Transverse colon (tissue), 4 donors: ENCODE measurements around the gene GMIP. TPM values are rescaled to one million over a fixed set of nuclear protein-coding genes. Genes with fewer than 3 reads are reported as not detected.

Experiments
- DNase-seq: peaks from one replicate; pipeline ENCODE4 v3.0.0-alpha.2; 2019
- H3K27ac ChIP-seq, 4 donors: fragments of 200-600 bp; sonication (generic); 2 replicates each; pipeline ENCODE4 v1.5.1; 2016 to 2018; ENCODE audit warnings: inconsistent platforms in 4 of 4
- H3K27me3 ChIP-seq: fragments of 200-600 bp; sonication (generic); 2 replicates; pipeline ENCODE4 v1.5.1; 2017; ENCODE audit warnings: inconsistent platforms
- H3K36me3 ChIP-seq, 4 donors: fragments of 200-600 bp; sonication (generic); 2 replicates each; pipeline ENCODE4 v1.5.1; 2017 to 2019; ENCODE audit warnings: inconsistent platforms in 4 of 4
- H3K4me1 ChIP-seq, 4 donors: fragments of 200-600 bp; sonication (generic); 2 replicates each; pipeline ENCODE4 v1.5.1; 2017 to 2020; ENCODE audit warnings: inconsistent platforms in 4 of 4
- H3K4me3 ChIP-seq, 4 donors: fragments of 200-600 bp; sonication (generic); 1 replicate in 1 of 4; 2 replicates in 3 of 4; pipeline versions ENCODE4 v1.5.1 to v1.6.1; 2017 to 2019; ENCODE audit warnings: inconsistent platforms in 4 of 4
- H3K9me3 ChIP-seq, 2 donors: fragments of 200-600 bp; sonication (generic); 2 replicates each; pipeline ENCODE4 v1.5.1; 2017 to 2019; ENCODE audit warnings: inconsistent platforms in 2 of 2
- CTCF ChIP-seq, 5 experiments: fragments of 200-600 bp in 3 of 5; fragments of 450-650 bp in 2 of 5; sonication (generic) in 3 of 5; IDR thresholded peaks; 1 replicate in 2 of 5; 2 replicates in 3 of 5; pipeline ENCODE4 v1.5.1; 2016 to 2017; ENCODE audit warnings: antibody characterized with exemption in 5 of 5, inconsistent platforms in 3 of 5, mild to moderate bottlenecking in 2 of 5, moderate library complexity in 1 of 5
- EP300 ChIP-seq: sonication (generic); formaldehyde crosslinking; IDR thresholded peaks from one replicate; pipeline ENCODE4 v1.6.1; 2017; ENCODE audit warnings: antibody characterized with exemption, low read depth
- POLR2A ChIP-seq: fragments of 450-650 bp; IDR thresholded peaks from one replicate; pipeline ENCODE4 v1.6.1; 2016; ENCODE audit warnings: antibody characterized with exemption, mild to moderate bottlenecking, moderate library complexity
- POLR2AphosphoS5 ChIP-seq, 3 donors: sonication (generic); formaldehyde crosslinking; IDR thresholded peaks; one replicate each; pipeline ENCODE4 v1.6.1; 2016; ENCODE audit warnings: antibody characterized with exemption in 3 of 3
- WGBS, 2 donors: methylation state at CpG; one replicate each; pipeline ENCODE4 v1.1.5; 2018; ENCODE audit warnings: low coverage in 1 of 2; 5-methylcytosine and 5-hydroxymethylcytosine counted together
- in situ Hi-C, 4 donors: fragments of 200-750 bp; cut with MboI; loops; one replicate each; pipeline versions ENCODE4 v1.15.0 to v1.15.1; 2017; ENCODE audit warnings: low sequenced_read_pairs in 3 of 4, low pct_ligation_motif_present in 1 of 4, low pct_unique_long_range_greater_than_20kb in 1 of 4
- intact Hi-C: fragments of 100-400 bp; cut with DNase I; formaldehyde crosslinking; loops from one replicate; pipeline ENCODE4 v1.15.1; 2023; ENCODE audit warnings: low total_unique reads
- total RNA-seq, 4 donors: library from RNA; depleted of rRNA; stranded (reverse); fragments of >200 nt; gene quantifications; one replicate each; pipeline ENCODE4 v1.1.0, GENCODE V29; 2016

The GMIP gene
- total RNA-seq, 4 donors from 2014 or later: 17.3 to 84.9 (median 27.2) TPM

DNA sequence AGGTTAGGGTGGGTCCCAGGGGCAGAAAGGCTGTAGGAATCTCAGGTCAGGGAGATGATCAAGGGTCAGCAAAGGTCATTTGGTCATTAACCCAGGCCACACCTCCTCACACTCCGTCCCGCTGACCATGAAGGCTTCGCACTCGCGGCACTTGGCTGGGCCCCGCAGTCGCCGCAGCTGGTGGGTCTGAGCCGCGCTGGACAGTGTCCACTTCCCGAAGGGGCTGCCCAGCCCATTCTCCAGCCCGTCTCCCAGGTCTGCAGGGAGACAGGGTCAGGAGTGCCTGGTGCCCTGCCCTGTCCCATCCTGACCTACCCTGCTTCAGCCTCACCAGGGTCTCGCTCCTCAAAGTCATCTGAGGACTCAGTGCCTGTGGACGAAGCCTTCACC, 8.1 kb downstream of the GMIP start:
- H3K36me3 ChIP-seq: peaks cover 0 to 7% (median 0%) of the 10 kb centered on the region in 4 donors
- DNase-seq: no peak
- H3K4me1 ChIP-seq: no peaks in the 10 kb centered on the region
- in situ Hi-C loops: loop anchor here in 1 of 4 donors (25.0 kb wide), 1 partner anchor 98 kb away; the partner anchor contains the start of genes CILP2 and YJEFN3
- no peak overlapping the region for H3K27ac ChIP-seq
- TF ChIP-seq EP300 (no peak), CTCF (IDR thresholded peaks at IDR 0.05) (no peak), POLR2A (no peak), POLR2AphosphoS5 (IDR thresholded peaks at IDR 0.05) (no peak)
- no peaks in the 10 kb centered on the region for H3K9me3 ChIP-seq
- H3K27me3 ChIP-seq: no peaks in the 10 kb centered on the region
- H3K4me3 ChIP-seq: no peak overlapping the region
- WGBS, 2 donors: 92% methylated on average over 14 of the region's 14 CpGs; no CpG with 5 or more reads in 1 of the 2 donors
- intact Hi-C loops: no loop called here

GRCh38 chr19:19634516-19635312, 8.7 kb downstream of the GMIP start:
- H3K27ac ChIP-seq: no peak overlapping the region
- no peaks in the 10 kb centered on the region for H3K4me1 ChIP-seq
- H3K9me3 ChIP-seq: no peaks in the 10 kb centered on the region
- 70 to 93% methylated on average over 2 to 36 of the region's 36 CpGs for WGBS, 2 donors
- no peak for DNase-seq
- TF ChIP-seq EP300 (no peak), POLR2AphosphoS5 (IDR thresholded peaks at IDR 0.05) (no peak), CTCF (IDR thresholded peaks at IDR 0.05) (no peak), POLR2A (no peak)
- in situ Hi-C loops (loop anchor here in 1 of 4 donors (25.0 kb wide), 1 partner anchor 97 kb away; the partner anchor contains the start of genes CILP2 and YJEFN3), intact Hi-C loops (no loop called here)
- H3K27me3 ChIP-seq: no peaks in the 10 kb centered on the region
- peaks cover 0 to 7% (median 0%) of the 10 kb centered on the region in 4 donors for H3K36me3 ChIP-seq
- no peak overlapping the region for H3K4me3 ChIP-seq

- WGBS, 2 donors: 96 to 100% methylated on average over 2 to 22 of the region's 22 CpGs
- no peak overlapping the region for H3K4me3 ChIP-seq
- TF ChIP-seq CTCF (IDR thresholded peaks at IDR 0.05): no peak
- no peak for TF ChIP-seq EP300
- TF ChIP-seq POLR2AphosphoS5 (IDR thresholded peaks at IDR 0.05): no peak
- TF ChIP-seq POLR2A: no peak
- no peaks in the 10 kb centered on the region for H3K27me3 ChIP-seq
- no peak overlapping the region for H3K27ac ChIP-seq
- peaks cover 0 to under 1% (median under 1%) of the 10 kb centered on the region in 4 donors for H3K4me1 ChIP-seq
- H3K36me3 ChIP-seq: peaks cover 0 to 7% (median 0%) of the 10 kb centered on the region in 4 donors
- in situ Hi-C loops (loop anchor here in 1 of 4 donors (25.0 kb wide), 1 partner anchor 97 kb away; the partner anchor contains the start of genes CILP2 and YJEFN3), intact Hi-C loops (no loop called here)
- no peak for DNase-seq
- H3K9me3 ChIP-seq: no peaks in the 10 kb centered on the region
Measured at GRCh38 chr19:19633711-19634515, 9.5 kb downstream of the GMIP start.

GRCh38 chr19:19632661-19633060, 10.8 kb downstream of the GMIP start:
- Histone ChIP-seq H3K36me3 (peaks cover 0 to 7% (median 0%) of the 10 kb centered on the region in 4 donors), H3K4me1 (peaks cover 0 to 13% (median 8%) of the 10 kb centered on the region in 4 donors), H3K4me3 (no peak overlapping the region), H3K27ac (no peak overlapping the region), H3K9me3 (no peaks in the 10 kb centered on the region), H3K27me3 (no peaks in the 10 kb centered on the region)
- intact Hi-C loops: no loop called here
- DNase-seq: no peak
- TF ChIP-seq CTCF (IDR thresholded peaks at IDR 0.05): no peak
- TF ChIP-seq EP300: no peak
- no peak for TF ChIP-seq POLR2AphosphoS5 (IDR thresholded peaks at IDR 0.05)
- no peak for TF ChIP-seq POLR2A
- 87 to 100% methylated on average over 4 to 5 of the region's 5 CpGs for WGBS, 2 donors
- in situ Hi-C loops: loop anchor here in 1 of 4 donors (25.0 kb wide), 1 partner anchor 95 kb away; the partner anchor contains the start of genes CILP2 and YJEFN3
